ENCODE measurements around the gene ROR1. TPM values are rescaled to one million over a fixed set of nuclear protein-coding genes. Genes with fewer than 3 reads are reported as not detected.

Gene ROR1
- total RNA-seq, 1 donor = 52.5 TPM

DNA sequence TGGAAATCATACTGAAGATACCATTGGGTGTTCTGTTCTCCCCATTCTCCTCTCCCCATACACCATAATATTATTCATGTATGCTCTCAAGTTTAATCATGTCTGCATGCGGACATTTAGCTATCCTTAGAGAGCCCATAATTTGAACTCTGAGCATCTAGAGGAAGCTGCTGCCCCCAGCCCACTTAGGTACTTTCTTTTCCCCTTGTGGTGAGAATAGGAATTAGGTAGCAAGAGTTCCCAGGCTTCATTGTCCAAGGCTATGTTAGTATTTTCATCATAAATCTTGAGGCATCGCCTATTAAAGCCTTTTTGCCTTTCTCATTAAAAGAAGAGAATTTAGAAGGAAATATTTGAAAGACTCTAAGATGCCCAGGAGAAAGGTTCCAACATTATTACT lies 96.3 kb downstream of the ROR1 start:
- no peak overlapping the region for H3K27ac ChIP-seq (ENCODE audit: low read depth, low read length)
- H3K4me2 ChIP-seq (ENCODE audit: insufficient read depth, low read length) = no peak overlapping the region
- no peak overlapping the region for H3K4me3 ChIP-seq (ENCODE audit: insufficient read depth, low read length)
- no peaks in the 10 kb centered on the region for H3K27me3 ChIP-seq (ENCODE audit: insufficient read depth, low read length)
- no peaks in the 10 kb centered on the region for H3K36me3 ChIP-seq (ENCODE audit: insufficient read depth, low read length)
- peaks cover 74% of the 10 kb centered on the region for H3K79me2 ChIP-seq (ENCODE audit: insufficient read depth, low read length)
- TF ChIP-seq, protein P1, sequence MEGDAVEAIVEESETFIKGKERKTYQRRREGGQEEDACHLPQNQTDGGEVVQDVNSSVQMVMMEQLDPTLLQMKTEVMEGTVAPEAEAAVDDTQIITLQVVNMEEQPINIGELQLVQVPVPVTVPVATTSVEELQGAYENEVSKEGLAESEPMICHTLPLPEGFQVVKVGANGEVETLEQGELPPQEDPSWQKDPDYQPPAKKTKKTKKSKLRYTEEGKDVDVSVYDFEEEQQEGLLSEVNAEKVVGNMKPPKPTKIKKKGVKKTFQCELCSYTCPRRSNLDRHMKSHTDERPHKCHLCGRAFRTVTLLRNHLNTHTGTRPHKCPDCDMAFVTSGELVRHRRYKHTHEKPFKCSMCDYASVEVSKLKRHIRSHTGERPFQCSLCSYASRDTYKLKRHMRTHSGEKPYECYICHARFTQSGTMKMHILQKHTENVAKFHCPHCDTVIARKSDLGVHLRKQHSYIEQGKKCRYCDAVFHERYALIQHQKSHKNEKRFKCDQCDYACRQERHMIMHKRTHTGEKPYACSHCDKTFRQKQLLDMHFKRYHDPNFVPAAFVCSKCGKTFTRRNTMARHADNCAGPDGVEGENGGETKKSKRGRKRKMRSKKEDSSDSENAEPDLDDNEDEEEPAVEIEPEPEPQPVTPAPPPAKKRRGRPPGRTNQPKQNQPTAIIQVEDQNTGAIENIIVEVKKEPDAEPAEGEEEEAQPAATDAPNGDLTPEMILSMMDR (IDR thresholded peaks at IDR 0.05; ENCODE audit: extremely low read depth, low read depth, low read length) = no peak
- DNase-seq (ENCODE audit: insufficient read length, low spot score, missing footprints) = no peak
- no peaks in the 10 kb centered on the region for H3K9me3 ChIP-seq (ENCODE audit: low read depth, low read length)
- peaks cover 40% of the 10 kb centered on the region for H3K4me1 ChIP-seq (ENCODE audit: insufficient read depth, low read length)
- H2AFZ ChIP-seq (ENCODE audit: low read length) = no peak overlapping the region
- H4K20me1 ChIP-seq (ENCODE audit: insufficient read depth, low read length) = peaks cover 28% of the 10 kb centered on the region

DNA sequence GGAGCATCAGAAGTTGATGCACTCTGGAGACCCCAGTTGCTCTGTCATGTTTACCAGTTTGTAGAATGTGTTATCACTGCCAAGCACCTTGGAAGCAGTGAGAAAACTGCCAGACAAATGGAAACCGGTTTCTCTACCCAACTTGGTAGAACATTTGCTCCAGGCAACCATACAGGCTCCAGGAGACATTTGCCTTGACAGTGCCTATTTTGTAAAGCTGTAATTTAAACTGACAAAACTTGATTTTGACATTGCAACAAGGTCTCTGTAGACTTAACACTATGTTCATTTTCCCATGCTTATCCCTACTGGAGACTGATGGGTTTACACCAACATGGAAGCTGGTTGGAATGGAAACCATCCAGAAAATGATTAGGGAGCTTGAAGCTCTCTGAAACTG lies 97.6 kb downstream of the ROR1 start:
- Histone ChIP-seq H4K20me1 (ENCODE audit: insufficient read depth, low read length) (peaks cover 19% of the 10 kb centered on the region), H3K4me3 (ENCODE audit: insufficient read depth, low read length) (no peak overlapping the region), H2AFZ (ENCODE audit: low read length) (no peak overlapping the region), H3K27ac (ENCODE audit: low read depth, low read length) (no peak overlapping the region), H3K4me1 (ENCODE audit: insufficient read depth, low read length) (peaks cover 47% of the 10 kb centered on the region), H3K36me3 (ENCODE audit: insufficient read depth, low read length) (no peaks in the 10 kb centered on the region), H3K4me2 (ENCODE audit: insufficient read depth, low read length) (no peak overlapping the region), H3K79me2 (ENCODE audit: insufficient read depth, low read length) (peaks cover 67% of the 10 kb centered on the region), H3K27me3 (ENCODE audit: insufficient read depth, low read length) (no peaks in the 10 kb centered on the region), H3K9me3 (ENCODE audit: low read depth, low read length) (no peaks in the 10 kb centered on the region)
- no peak for DNase-seq (ENCODE audit: insufficient read length, low spot score, missing footprints)
- TF ChIP-seq, protein P1 (IDR thresholded peaks at IDR 0.05; ENCODE audit: extremely low read depth, low read depth, low read length) = no peak

DNA sequence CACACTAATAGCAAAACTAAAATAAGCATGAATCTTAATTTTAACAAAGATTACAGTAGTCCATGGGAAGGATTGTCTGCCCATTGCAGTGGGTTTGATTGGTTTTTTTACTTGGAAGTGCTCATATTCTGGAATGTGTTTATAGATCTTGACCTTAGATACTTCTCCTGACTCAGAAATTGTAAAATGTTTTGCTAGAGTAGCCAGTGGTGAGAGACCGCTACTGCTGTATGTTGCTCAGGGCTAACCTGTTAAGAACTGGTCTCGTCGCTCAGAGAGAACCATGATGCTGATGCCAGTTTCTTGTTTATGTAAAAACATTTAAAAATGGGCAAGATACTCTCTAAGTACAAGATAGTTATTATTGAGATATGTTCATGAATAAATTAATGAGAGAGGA lies 99.9 kb downstream of the ROR1 start:
- no peaks in the 10 kb centered on the region for H3K9me3 ChIP-seq (ENCODE audit: low read depth, low read length)
- peak; percentile 82 for DNase-seq (ENCODE audit: insufficient read length, low spot score, missing footprints)
- H3K4me2 ChIP-seq (ENCODE audit: insufficient read depth, low read length) = peak overlapping the region; percentile 64
- H3K27me3 ChIP-seq (ENCODE audit: insufficient read depth, low read length) = no peaks in the 10 kb centered on the region
- H2AFZ ChIP-seq (ENCODE audit: low read length) = no peak overlapping the region
- peaks cover 11% of the 10 kb centered on the region for H4K20me1 ChIP-seq (ENCODE audit: insufficient read depth, low read length)
- H3K79me2 ChIP-seq (ENCODE audit: insufficient read depth, low read length) = peaks cover 58% of the 10 kb centered on the region
- TF ChIP-seq, protein P1 (IDR thresholded peaks at IDR 0.05; ENCODE audit: extremely low read depth, low read depth, low read length) = no peak
- peak overlapping the region; percentile 80 for H3K27ac ChIP-seq (ENCODE audit: low read depth, low read length)
- H3K36me3 ChIP-seq (ENCODE audit: insufficient read depth, low read length) = no peaks in the 10 kb centered on the region
- peaks cover 65% of the 10 kb centered on the region for H3K4me1 ChIP-seq (ENCODE audit: insufficient read depth, low read length)
- peak overlapping the region; percentile 2 for H3K4me3 ChIP-seq (ENCODE audit: insufficient read depth, low read length)

DNA sequence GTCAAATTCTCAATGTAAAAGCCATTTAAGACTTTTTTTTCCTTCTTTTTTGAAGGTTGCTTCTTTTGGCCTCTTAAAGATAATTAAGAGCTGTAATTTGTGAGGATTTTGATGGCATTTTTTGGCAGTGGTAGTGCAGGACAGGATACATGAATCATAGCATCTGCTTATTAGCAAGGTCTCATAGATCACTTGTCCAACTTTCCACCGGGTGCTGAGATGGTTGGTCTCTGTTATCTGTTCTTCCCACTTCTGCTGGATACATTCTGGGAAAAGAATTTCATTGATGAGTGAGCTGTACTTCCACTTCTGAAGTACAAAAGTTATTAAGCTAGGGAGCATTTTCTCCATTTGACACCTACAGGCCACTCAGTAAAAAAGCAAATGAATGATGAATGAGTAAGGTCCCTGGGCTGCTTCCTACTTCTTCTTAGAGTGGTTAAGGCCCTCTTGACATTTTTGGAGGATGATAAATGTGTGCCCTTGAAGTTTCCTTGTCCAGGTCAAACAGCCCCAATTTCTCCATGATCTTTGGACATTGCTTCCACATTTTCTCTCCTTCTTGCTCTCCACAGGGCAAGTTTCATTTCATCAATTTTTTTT lies 100.6 kb downstream of the ROR1 start:
- Histone ChIP-seq H4K20me1 (ENCODE audit: insufficient read depth, low read length) (peaks cover 8% of the 10 kb centered on the region), H3K27ac (ENCODE audit: low read depth, low read length) (peak overlapping the region; percentile 80), H3K27me3 (ENCODE audit: insufficient read depth, low read length) (no peaks in the 10 kb centered on the region), H3K4me1 (ENCODE audit: insufficient read depth, low read length) (peaks cover 71% of the 10 kb centered on the region), H3K36me3 (ENCODE audit: insufficient read depth, low read length) (no peaks in the 10 kb centered on the region), H3K79me2 (ENCODE audit: insufficient read depth, low read length) (peaks cover 55% of the 10 kb centered on the region), H3K9me3 (ENCODE audit: low read depth, low read length) (no peaks in the 10 kb centered on the region), H3K4me2 (ENCODE audit: insufficient read depth, low read length) (peak overlapping the region; percentile 64), H2AFZ (ENCODE audit: low read length) (no peak overlapping the region), H3K4me3 (ENCODE audit: insufficient read depth, low read length) (peak overlapping the region; percentile 2)
- TF ChIP-seq, protein P1 (IDR thresholded peaks at IDR 0.05; ENCODE audit: extremely low read depth, low read depth, low read length) = no peak
- peak; percentile 47 for DNase-seq (ENCODE audit: insufficient read length, low spot score, missing footprints)

Data from osteoblast (primary cell).